GM12872 (cell line): ENCODE measurements around the gene PIP5K1A.

Experiments
- CTCF ChIP-seq: IDR thresholded peaks from 3 replicates; pipeline ENCODE4 v1.5.1; 2011; ENCODE audit warnings: low read depth, mild to moderate bottlenecking, low read length, moderate library complexity; ENCODE audit not compliant: insufficient read depth

Gene PIP5K1A

GRCh38 chr1:151193856-151194255 is 4.5 kb upstream of the PIP5K1A start:
- TF ChIP-seq CTCF: no peak

GRCh38 chr1:151196292-151196800 is 2.0 kb upstream of the PIP5K1A start:
- TF ChIP-seq CTCF: peak; percentile 47; the same call in 2 of the 3 replicates

GRCh38 chr1:151197863-151198253 is 494 bp upstream of the PIP5K1A start:
- TF ChIP-seq CTCF: no peak

- no peak for TF ChIP-seq CTCF
These were observed 1.7 kb downstream of the PIP5K1A start for GRCh38 chr1:151199873-151200581.

GRCh38 chr1:151210830-151211229 is 12.5 kb downstream of the PIP5K1A start:
- TF ChIP-seq CTCF: no peak

- no peak for TF ChIP-seq CTCF
These were observed 13.8 kb downstream of the PIP5K1A start for GRCh38 chr1:151211972-151212705.

- TF ChIP-seq CTCF: no peak
These were observed 15.2 kb downstream of the PIP5K1A start for GRCh38 chr1:151213560-151213959.
